ENCODE data around the gene RAD51B.

- TF ChIP-seq CTCF (conservative IDR thresholded peaks at IDR 0.05 in 1 of 2, IDR thresholded peaks at IDR 0.05 in 1 of 2; ENCODE audit: low read depth in 1 of 2, low read length in 2 of 2) (no peak), EZH2 (IDR thresholded peaks at IDR 0.05; ENCODE audit: low read length, missing control alignments) (no peak)
Measured at GRCh38 chr14:68691792-68692118, 872.2 kb downstream of the RAD51B start.
